Fibroblast of mammary gland (primary cell): ENCODE data around the gene SPEM1.
A peak's percentile ranks its signal among the peaks of the same experiment; 100 is the strongest.

ENCODE experiments used
- DNase-seq: peaks from one replicate; pipeline ENCODE4 v3.0.0-alpha.2; 2010; ENCODE audit warnings: low read depth
- H3K4me3 ChIP-seq: 2 replicates; pipeline ENCODE4 v1.5.1; 2011; ENCODE audit warnings: low read depth, mild to moderate bottlenecking, low read length, moderate library complexity; ENCODE audit not compliant: control insufficient read depth
- CTCF ChIP-seq: conservative IDR thresholded peaks from 2 replicates; pipeline ENCODE4 v1.5.1; 2011; ENCODE audit warnings: low read depth, low read length, inconsistent platforms; ENCODE audit not compliant: control insufficient read depth, insufficient read depth

SPEM1 gene

GRCh38 chr17:7382901-7383300 lies 37.2 kb upstream of the SPEM1 start:
- TF ChIP-seq CTCF = no peak
- DNase-seq = no peak
- H3K4me3 ChIP-seq = no peak overlapping the region

DNA sequence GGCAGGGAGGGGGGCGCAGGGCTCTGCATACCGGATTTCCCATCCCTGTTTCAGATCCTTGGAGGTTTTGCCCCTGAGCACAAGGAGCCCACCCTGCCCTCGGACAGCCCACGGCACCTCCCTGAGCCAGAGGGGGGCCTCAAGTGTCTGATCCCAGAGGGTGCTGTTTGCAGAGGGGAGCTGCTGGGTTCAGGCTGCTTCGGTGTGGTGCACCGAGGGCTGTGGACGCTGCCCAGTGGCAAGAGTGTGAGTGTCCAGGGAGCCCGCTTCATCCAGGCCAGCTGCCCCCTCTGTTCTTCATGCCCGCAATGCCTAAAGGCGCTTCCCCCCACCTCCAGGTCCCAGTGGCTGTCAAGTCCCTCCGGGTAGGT lies 36.8 kb upstream of the SPEM1 start:
- no peak for TF ChIP-seq CTCF

DNA sequence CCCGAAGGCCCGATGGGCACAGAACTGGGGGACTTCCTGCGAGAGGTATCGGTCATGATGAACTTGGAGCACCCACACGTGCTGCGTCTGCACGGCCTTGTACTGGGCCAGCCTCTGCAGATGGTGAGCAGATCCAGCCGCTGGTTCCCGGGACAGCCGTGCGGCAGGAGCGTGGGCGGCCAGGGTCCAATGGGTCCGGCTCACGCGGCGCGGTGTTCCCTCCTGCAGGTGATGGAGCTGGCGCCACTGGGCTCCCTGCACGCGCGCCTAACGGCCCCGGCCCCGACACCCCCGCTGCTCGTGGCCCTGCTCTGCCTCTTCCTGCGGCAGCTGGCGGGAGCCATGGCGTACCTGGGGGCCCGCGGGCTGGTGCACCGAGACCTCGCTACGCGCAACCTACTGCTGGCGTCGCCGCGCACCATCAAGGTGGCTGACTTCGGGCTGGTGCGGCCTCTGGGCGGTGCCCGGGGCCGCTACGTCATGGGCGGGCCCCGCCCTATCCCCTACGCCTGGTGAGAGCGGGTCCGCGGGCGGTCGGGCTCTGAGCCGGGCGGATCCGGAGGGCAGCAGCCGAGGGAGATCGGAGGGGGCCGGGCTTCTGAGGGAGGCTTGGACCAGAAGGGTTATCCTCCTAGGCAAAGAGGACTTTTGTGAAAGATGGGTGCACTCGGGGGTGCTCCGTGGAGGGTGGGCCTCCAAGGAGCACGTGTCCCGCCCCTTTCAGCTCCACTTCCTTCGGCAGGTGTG lies 36.2 kb upstream of the SPEM1 start:
- no peak for DNase-seq

More for the DNA sequence above, 36.8 kb upstream of the SPEM1 start:
- DNase-seq = no peak
- no peak overlapping the region for H3K4me3 ChIP-seq

DNA sequence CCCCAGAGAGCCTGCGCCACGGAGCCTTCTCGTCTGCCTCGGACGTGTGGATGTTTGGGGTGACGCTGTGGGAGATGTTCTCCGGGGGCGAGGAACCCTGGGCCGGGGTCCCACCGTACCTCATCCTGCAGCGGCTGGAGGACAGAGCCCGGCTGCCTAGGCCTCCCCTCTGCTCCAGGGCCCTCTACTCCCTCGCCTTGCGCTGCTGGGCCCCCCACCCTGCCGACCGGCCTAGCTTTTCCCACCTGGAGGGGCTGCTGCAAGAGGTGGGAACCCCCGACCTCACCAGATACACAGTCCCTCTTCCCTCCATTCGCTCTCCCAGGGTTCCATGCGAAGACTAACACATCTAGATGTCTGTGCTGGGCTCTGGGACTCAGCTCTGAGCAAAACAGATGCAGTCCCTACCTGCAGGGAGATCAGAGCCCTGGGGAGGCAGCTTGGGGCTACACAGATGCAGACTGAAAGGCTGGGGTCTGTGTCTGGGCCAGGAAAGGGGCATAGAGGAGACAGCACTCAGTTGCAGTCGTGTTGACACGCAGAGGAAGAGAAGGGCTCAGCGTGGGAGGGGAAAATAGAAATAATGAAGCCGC lies 35.5 kb upstream of the SPEM1 start:
- DNase-seq = no peak
- peak overlapping the region; percentile 22 for H3K4me3 ChIP-seq
- no peak for TF ChIP-seq CTCF

More for the DNA sequence above, 36.2 kb upstream of the SPEM1 start:
- no peak for TF ChIP-seq CTCF
- peak overlapping the region; percentile 22 for H3K4me3 ChIP-seq

- TF ChIP-seq CTCF = no peak
- DNase-seq = no peak
- H3K4me3 ChIP-seq = no peak overlapping the region
Observed at GRCh38 chr17:7388856-7389255, 31.3 kb upstream of the SPEM1 start.

DNA sequence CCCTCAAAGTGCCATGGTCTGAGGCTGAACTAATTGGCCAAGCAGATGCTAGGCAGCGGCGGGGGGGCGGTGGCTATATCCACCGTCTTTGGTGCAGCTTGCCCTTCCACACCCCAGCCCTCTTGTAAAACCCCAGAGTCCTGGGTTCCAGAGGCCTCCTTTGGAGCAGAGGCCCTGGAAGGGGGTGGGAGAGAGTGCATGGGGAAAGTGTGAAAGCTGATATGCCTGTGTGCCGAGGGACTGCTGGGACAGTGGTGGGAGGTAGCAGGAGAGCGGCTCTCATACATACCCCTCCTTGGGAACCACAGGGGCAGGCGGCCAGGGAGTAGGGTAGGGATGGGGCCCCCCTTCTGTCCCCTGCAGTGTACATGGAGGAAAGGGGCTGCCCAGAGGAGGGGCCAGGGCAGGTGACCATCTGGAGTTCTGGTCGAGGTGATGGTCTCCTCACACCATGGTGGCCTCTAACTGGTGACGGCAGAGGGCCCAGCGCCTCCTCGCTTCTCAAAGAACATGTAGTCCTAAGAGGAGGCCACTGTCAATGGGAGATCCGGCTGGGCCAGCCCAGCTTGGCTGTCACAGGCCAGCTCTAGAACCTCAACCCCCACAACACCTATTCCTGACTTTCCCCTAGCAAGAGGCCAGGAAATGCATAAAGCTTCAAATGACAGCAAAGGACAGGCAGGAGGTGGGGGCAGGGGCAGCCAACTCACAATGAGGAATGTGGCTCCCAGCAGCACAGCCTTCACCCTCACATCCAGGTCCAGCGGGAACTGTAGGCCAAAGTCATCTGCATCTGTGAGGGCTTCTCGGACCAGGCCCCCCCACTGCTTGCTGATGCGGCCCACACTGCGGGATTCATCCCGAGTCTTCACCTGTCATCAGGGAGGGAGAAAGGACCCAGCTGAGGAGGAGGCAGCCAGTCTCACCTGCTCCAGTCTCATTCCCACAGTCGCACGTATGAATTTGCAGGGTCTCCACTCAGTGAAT lies 29.9 kb upstream of the SPEM1 start:
- no peak for TF ChIP-seq CTCF
- no peak overlapping the region for H3K4me3 ChIP-seq
- no peak for DNase-seq
